Measurements from ENCODE around the gene DPEP2.
"Not testable (repeated sequence)": the region's sequence is repeated elsewhere in the genome, so short reads cannot be mapped to it uniquely, and the experiment has no call there.

Gene DPEP2

GRCh38 chr16:67939507-67940445 lies 59.5 kb downstream of the DPEP2 start:
- peak in 1 of 2 donors; percentile 7 for DNase-seq (ENCODE audit: low read depth in 2 of 2, low spot score in 1 of 2)

DNA sequence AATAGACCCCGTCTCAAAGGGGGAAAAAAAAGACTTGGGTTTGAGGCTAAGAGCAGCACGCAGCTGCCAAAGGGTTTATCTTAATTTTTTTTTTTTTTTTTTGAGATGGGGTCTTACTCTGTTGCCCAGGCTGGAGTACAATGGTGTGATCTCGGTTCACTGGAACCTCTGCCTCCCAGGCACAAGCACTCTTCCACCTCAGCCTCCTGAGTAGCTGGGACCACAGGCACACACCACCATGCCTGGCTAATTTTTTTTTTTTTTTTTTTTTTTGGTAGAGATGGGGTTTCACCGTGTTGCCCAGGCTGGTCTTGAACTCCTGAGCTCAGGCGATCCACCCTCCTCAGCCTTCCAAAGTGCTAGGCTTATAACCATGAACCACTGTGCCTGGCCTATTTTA lies 61.6 kb downstream of the DPEP2 start:
- not testable (repeated sequence) for DNase-seq (ENCODE audit: low read depth in 2 of 2, low spot score in 1 of 2)
